AG09309 (cell line): ENCODE data around the gene HTRA2.
"Not testable (repeated sequence)": the region's sequence is repeated elsewhere in the genome, so short reads cannot be mapped to it uniquely, and the experiment has no call there.

Experiments used
- DNase-seq: peaks from one replicate; pipeline ENCODE4 v3.0.0-alpha.2; 2010; ENCODE audit warnings: low read depth
- H3K4me3 ChIP-seq: 2 replicates; pipeline ENCODE4 v1.5.1; 2011; ENCODE audit warnings: mild to moderate bottlenecking, low read depth, low read length, moderate library complexity; ENCODE audit not compliant: control insufficient read depth
- TF ChIP-seq, protein P1 (sequence below): IDR thresholded peaks from 2 replicates; pipeline ENCODE4 v1.5.1; 2011; ENCODE audit warnings: mild to moderate bottlenecking, low read depth, low read length, inconsistent platforms; ENCODE audit not compliant: insufficient read depth, control insufficient read depth; ENCODE audit errors: missing control alignments

Gene HTRA2

DNA sequence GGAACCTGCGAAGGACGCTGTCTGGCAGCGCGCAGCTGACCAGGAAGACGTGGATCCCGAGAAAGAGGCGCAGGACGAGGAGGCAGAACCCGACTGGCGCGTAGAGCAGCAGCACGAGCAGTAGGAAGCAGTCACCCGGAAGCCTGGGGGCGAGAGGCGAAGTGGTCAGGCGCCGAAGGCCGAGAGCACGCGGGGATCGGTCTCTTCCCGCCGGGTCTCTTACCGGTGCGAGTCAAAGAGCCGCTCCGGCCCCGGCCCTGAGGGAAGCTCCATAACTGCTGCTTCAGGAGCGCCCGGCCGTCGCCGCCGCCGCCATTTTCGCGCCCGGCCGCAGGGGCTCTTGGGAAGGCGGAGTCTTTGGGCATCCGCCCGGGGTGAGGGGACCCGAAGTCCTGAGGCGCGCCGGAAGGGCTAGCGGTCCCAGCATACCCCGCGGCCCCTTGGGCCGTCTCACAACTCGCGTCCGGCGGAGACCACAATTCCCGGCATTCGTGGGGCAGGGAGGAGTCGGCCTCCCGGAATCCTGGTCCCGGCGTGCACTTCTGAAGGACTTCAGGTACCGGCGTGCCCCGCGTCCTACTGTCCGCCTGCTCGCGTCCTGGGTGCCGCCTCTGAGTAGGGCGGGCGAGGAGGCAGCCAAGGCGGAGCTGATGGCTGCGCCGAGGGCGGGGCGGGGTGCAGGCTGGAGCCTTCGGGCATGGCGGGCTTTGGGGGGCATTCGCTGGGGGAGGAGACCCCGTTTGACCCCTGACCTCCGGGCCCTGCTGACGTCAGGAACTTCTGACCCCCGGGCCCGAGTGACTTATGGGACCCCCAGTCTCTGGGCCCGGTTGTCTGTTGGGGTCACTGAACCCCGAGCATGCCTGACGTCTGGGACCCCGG is at the start of gene HTRA2, which contains the start of gene AUP1:
Gene HTRA2 (plus strand): TSS at position 577 of the 882 bp plus-strand sequence. CDS start 74 bp downstream, at position 651.
Gene AUP1 (minus strand): TSS at position 350 of the 882 bp plus-strand sequence. CDS start 77 bp downstream, at position 273.
- DNase-seq = peak; percentile 96
- H3K4me3 ChIP-seq = peak within 1 kb of the TSS; percentile 92
- TF ChIP-seq, protein P1, sequence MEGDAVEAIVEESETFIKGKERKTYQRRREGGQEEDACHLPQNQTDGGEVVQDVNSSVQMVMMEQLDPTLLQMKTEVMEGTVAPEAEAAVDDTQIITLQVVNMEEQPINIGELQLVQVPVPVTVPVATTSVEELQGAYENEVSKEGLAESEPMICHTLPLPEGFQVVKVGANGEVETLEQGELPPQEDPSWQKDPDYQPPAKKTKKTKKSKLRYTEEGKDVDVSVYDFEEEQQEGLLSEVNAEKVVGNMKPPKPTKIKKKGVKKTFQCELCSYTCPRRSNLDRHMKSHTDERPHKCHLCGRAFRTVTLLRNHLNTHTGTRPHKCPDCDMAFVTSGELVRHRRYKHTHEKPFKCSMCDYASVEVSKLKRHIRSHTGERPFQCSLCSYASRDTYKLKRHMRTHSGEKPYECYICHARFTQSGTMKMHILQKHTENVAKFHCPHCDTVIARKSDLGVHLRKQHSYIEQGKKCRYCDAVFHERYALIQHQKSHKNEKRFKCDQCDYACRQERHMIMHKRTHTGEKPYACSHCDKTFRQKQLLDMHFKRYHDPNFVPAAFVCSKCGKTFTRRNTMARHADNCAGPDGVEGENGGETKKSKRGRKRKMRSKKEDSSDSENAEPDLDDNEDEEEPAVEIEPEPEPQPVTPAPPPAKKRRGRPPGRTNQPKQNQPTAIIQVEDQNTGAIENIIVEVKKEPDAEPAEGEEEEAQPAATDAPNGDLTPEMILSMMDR = no peak

DNA sequence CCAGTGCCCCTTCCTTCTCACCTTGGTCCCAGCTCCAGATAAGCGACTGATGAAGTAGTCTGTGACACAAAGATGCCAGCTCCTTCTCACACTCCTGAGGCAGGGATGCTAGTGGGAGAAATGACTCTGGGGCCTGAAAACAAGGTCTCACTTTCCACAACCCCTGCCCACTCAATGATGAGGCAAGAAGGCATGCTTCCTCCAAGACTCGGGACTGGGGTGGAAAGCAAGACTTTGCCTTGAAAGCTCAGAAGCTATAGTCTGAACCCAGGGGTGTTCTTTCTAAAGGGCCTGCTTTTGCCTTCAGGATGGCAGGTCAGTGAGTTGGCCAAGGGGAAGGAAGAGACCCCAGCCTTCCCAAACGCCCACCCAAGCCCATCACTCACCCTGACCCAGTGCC is 48.3 kb upstream of the HTRA2 start:
- TF ChIP-seq, protein P1 = no peak
- no peak for DNase-seq
- H3K4me3 ChIP-seq = peak overlapping the region; percentile 77

DNA sequence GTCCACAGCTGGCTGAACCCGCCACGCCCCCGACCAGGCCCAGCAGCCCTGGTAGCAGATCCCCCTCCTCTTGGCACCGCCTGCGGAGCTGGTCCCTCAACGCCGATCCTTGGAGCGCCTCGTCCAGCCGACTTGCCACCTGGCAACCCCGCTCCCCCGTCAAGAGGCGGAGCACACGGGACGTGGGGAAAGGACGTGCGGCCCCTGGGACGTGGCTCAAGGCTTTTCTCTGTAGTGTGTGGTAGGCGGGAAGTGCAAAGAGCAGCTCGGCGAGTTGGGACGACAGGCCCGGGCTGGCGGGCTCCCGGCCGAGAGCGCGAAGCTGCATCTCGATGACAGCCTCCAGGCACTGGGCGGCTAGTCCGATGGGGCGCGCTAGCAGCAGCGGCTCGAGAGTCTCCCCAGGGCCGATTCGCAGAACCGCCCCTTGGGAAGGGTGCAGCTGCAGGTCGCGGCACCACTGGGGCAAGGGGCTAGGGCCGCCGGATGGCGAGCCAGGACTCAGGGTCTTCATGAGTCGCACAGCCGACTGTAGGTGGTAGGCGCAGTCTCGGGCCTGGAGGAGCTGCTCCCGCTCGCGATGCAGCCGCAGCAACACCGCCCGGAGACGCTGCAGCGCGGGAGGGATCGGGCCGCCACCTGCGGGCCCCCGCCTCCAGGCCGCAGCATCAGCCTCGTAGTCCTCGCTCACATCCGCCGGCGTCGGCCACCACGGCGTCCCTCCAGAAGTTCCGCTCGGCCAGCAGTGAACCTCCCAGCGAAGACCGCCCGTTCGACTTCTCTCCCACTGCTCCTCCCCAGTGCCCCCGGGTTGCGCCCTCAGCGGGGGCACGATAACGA is 47.6 kb upstream of the HTRA2 start:
- no peak for DNase-seq
- H3K4me3 ChIP-seq = peak overlapping the region; percentile 77
- TF ChIP-seq, protein P1 = no peak

DNA sequence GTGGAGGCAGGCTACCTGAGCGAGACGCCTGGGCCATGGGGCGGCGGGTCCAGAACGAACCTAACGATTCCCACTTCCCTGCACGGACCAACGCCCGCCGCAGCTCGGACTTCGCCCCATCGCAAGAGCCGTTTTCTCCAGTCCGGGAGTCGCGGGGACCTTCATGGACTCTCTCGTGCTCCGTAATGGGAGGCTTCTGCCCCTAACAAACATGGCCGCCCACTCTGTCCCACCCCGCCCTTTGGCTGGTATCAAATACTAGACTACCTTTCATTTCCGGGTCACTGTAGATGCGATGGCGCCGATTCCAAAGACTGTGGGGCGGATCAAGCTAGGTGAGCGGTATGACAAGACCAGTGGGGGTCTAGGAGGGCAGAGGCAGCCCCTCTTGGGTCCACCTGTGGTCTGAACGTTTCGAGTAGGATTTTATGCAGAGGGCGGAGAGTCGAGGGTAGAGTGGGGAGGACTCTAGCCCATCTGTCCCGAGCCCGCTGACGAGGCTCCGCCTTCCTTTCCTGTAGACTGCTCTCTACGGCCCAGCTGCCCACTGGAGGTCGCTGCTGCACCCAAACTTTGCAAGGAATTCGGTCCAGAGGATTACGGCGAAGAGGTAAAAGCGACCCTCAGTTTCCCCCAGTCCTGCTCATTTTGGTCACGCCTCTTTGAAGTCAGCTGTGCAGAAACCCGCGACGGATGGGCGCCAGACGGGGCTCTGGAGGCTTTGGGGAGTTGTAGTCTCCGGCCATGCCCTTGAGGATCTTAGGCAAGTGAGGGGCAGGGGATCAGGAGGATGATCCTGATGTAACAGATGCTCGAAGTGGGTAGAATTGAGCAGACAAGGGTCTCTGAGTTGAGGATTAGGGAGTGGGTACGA is 46.7 kb upstream of the HTRA2 start, which contains the start of the genes CCDC142 and TTC31:
Gene CCDC142 (minus strand): TSS at position 198 of the 874 bp plus-strand sequence. CDS start 161 bp downstream, at position 37.
Gene TTC31 (plus strand): TSS at position 281 of the 874 bp plus-strand sequence. CDS start 15 bp downstream, at position 296.
- peak; percentile 72 for DNase-seq
- TF ChIP-seq, protein P1 = peak; percentile 90
- H3K4me3 ChIP-seq = peak within 1 kb of the TSS; percentile 77

DNA sequence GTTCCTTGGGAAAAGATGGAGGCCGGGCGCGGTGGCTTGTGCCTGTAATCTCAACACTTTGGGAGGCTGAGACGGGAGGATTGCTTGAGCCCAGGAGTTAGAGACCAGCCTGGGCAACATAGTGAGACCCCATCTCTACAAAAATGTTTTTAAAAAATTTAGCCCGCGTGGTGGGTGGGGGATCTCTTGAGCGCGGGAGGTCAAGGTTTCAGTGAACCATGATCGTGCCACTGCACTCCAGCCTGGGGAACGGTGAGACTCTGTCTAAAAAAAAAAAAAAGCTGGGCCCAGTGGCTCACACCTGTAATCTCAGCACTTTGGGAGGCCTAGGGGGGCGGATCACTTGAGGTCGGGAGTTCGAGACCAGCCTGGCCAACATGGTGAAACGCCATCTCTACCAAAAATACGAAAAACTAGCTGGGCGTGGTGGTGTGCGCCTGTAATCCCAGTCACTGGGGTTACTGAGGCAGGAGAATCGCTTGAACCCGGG is 46.0 kb upstream of the HTRA2 start:
- peak overlapping the region; percentile 77 for H3K4me3 ChIP-seq
- DNase-seq = not testable (repeated sequence)

DNA sequence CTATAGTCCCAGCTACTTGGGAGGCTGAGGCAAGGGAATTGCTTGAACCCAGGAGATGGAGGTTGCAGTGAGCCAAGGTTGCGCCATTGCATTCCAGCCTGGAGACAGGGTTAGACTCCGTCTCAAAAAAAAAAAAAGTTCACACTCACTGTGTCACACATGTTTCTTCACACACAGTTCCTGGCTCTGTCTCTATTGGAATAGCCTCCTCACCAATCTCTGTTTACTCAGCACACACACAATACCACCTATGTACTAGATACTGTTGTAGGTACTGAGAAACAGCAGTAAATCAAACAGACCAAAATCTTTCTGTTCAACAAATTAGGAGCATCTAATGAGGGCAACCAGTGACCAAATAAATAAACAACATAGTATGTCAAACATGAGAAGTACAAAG is 43.6 kb upstream of the HTRA2 start:
- TF ChIP-seq, protein P1 = no peak
- H3K4me3 ChIP-seq = no peak overlapping the region
- DNase-seq = no peak
